HCT116 (cell line): Measurements from ENCODE around the gene ACSBG1. TPM values are rescaled to one million over a fixed set of nuclear protein-coding genes. Genes with fewer than 3 reads are reported as not detected.

ENCODE experiments used
- ATAC-seq: fragments of 200-7000 bp; cut with Tn5 transposase; 2 replicates; pipeline ENCODE4 v1.9.1; 2020; ENCODE audit warnings: mild to moderate bottlenecking, moderate library complexity
- BruUV-seq: library from RNA; stranded (reverse); fragments of 400-500 nt; replicated peaks from 2 replicates; lab custom pipeline; 2021; lab: Mats Ljungman, UMichigan
- CTCF ChIA-PET: fragments of 300-600 bp; sonication (Branson Sonifier 250); formaldehyde crosslinking; loops from one replicate; lab custom pipeline; 2021; ENCODE audit warnings: antibody characterized with exemption; lab: Charles Lee
- POLR2A ChIA-PET: fragments of 300-600, 350-600 bp; sonication (Branson Sonifier 250); formaldehyde crosslinking; loops from one replicate; lab custom pipeline; 2021; ENCODE audit warnings: antibody characterized with exemption; lab: Charles Lee
- RAD21 ChIA-PET, 2 experiments: fragments of 300-600 bp; sonication (Branson Sonifier 250); formaldehyde crosslinking; loops; one replicate each; lab custom pipeline; 2023; ENCODE audit warnings: low total read pairs in 2 of 2; ENCODE audit not compliant: uncharacterized antibody in 2 of 2, unreplicated experiment in 2 of 2, low non-redundant PET in 1 of 2; lab: Charles Lee
- DNase-seq: peaks from one replicate; pipeline ENCODE4 v3.0.0-alpha.2; 2010; ENCODE audit warnings: low read depth, low spot score
- H2AFZ ChIP-seq: fragments of 200-600 bp; shearing (Covaris generic), sonication (generic); 2 replicates; pipeline ENCODE4 v1.6.1; 2017; ENCODE audit warnings: low read depth, mixed run types, mixed read lengths, antibody characterized with exemption, low read length; ENCODE audit not compliant: poor library complexity, severe bottlenecking
- H3K27ac ChIP-seq: 2 replicates; pipeline ENCODE4 v1.5.1; 2012; ENCODE audit warnings: low read depth, low read length
- H3K27me3 ChIP-seq: fragments of 200-600 bp; sonication (generic); 2 replicates; pipeline ENCODE4 v1.6.1; 2016; ENCODE audit warnings: mixed run types, low read length, mixed read lengths; ENCODE audit not compliant: insufficient read depth
- H3K36me3 ChIP-seq, 2 experiments: fragments of 200-500 bp in 1 of 2; fragments of 200-600 bp in 1 of 2; sonication (Bioruptor generic) in 1 of 2; sonication (generic) in 1 of 2; 2 replicates each; pipeline versions ENCODE4 v1.5.1 to v1.6.1; 2014 to 2016; ENCODE audit warnings: low read length in 2 of 2, inconsistent platforms in 1 of 2, mixed read lengths in 1 of 2, mixed run types in 1 of 2; ENCODE audit not compliant: insufficient read depth in 2 of 2, control insufficient read depth in 1 of 2
- H3K4me1 ChIP-seq, 2 experiments: fragments of 200-600 bp in 1 of 2; sonication (generic) in 1 of 2; 2 replicates each; pipeline versions ENCODE4 v1.5.1 to v1.6.1; 2012 to 2017; ENCODE audit warnings: low read length in 2 of 2, inconsistent platforms in 1 of 2, mild to moderate bottlenecking in 1 of 2, mixed read lengths in 1 of 2, mixed run types in 1 of 2, moderate library complexity in 1 of 2; ENCODE audit not compliant: insufficient read depth in 2 of 2, control insufficient read depth in 1 of 2
- H3K4me2 ChIP-seq: fragments of 200-600 bp; sonication (generic); 2 replicates; pipeline ENCODE4 v1.6.1; 2017; ENCODE audit warnings: mixed run types, low read length, mixed read lengths
- H3K4me3 ChIP-seq, 2 experiments: fragments of 200-600 bp in 1 of 2; sonication (generic) in 1 of 2; replicated peaks in 1 of 2; 2 replicates each; pipeline ENCODE4 v1.5.1; 2011 to 2016; ENCODE audit warnings: low read length in 2 of 2, control low read depth in 1 of 2, low read depth in 1 of 2, mild to moderate bottlenecking in 1 of 2, mixed read lengths in 1 of 2, mixed run types in 1 of 2
- H3K79me2 ChIP-seq: fragments of 200-600 bp; sonication (generic); 2 replicates; pipeline ENCODE4 v1.6.1; 2017; ENCODE audit warnings: mild to moderate bottlenecking, mixed run types, low read length, moderate library complexity, mixed read lengths; ENCODE audit not compliant: insufficient read depth
- H3K9ac ChIP-seq: fragments of 200-600 bp; sonication (generic); 2 replicates; pipeline ENCODE4 v1.6.1; 2016; ENCODE audit warnings: low read length, mixed read lengths
- H3K9me2 ChIP-seq: fragments of 200-600 bp; sonication (generic), shearing (Covaris generic); 2 replicates; pipeline ENCODE4 v1.6.1; 2017; ENCODE audit warnings: mixed run types, mild to moderate bottlenecking, moderate library complexity; ENCODE audit not compliant: insufficient read depth
- H3K9me3 ChIP-seq, 2 experiments: fragments of 200-500 bp in 1 of 2; fragments of 200-600 bp in 1 of 2; sonication (Bioruptor generic) in 1 of 2; sonication (generic) in 1 of 2; 2 replicates each; pipeline ENCODE4 v1.6.1; 2014 to 2017; ENCODE audit warnings: low read length in 2 of 2, mixed read lengths in 2 of 2, inconsistent platforms in 1 of 2, low read depth in 1 of 2, mild to moderate bottlenecking in 1 of 2, mixed run types in 1 of 2, moderate library complexity in 1 of 2; ENCODE audit not compliant: control insufficient read depth in 1 of 2, insufficient read depth in 1 of 2
- H4K20me1 ChIP-seq: fragments of 200-600 bp; sonication (generic), shearing (Covaris generic); 2 replicates; pipeline ENCODE4 v1.6.1; 2017; ENCODE audit warnings: mixed run types, mild to moderate bottlenecking, moderate library complexity; ENCODE audit not compliant: insufficient read depth
- CBX3 ChIP-seq: IDR thresholded peaks from 2 replicates; pipeline ENCODE4 v1.6.1; 2012; ENCODE audit warnings: low read depth
- CTCF ChIP-seq, 3 experiments: fragments of 200-600 bp in 1 of 3; sonication (generic) in 1 of 3; IDR thresholded peaks in 2 of 3; conservative IDR thresholded peaks in 1 of 3; 2 replicates each; pipeline ENCODE4 v1.5.1; 2012 to 2017; ENCODE audit warnings: low read depth in 2 of 3, low read length in 2 of 3, antibody characterized with exemption in 1 of 3, borderline replicate concordance in 1 of 3, control low read depth in 1 of 3, mild to moderate bottlenecking in 1 of 3, mixed read lengths in 1 of 3, mixed run types in 1 of 3, moderate library complexity in 1 of 3; ENCODE audit not compliant: insufficient read depth in 1 of 3
- FOSL1 ChIP-seq: IDR thresholded peaks from 2 replicates; pipeline ENCODE4 v1.6.1; 2012; ENCODE audit warnings: low read depth
- JUND ChIP-seq: IDR thresholded peaks from 2 replicates; pipeline ENCODE4 v1.6.1; 2012
- POLR2A ChIP-seq: IDR thresholded peaks from 2 replicates; pipeline ENCODE4 v1.7.0; 2011; ENCODE audit warnings: borderline replicate concordance; ENCODE audit not compliant: insufficient read depth, insufficient read length; ENCODE audit errors: extremely low read depth
- POLR2AphosphoS5 ChIP-seq: IDR thresholded peaks from 2 replicates; pipeline ENCODE4 v1.6.1; 2011; ENCODE audit warnings: mild to moderate bottlenecking, low read depth, low read length, moderate library complexity
- SIN3A ChIP-seq: IDR thresholded peaks from 2 replicates; pipeline ENCODE4 v1.6.1; 2012; ENCODE audit warnings: low read depth
- intact Hi-C: fragments of 100-400 bp; cut with micrococcal nuclease; formaldehyde crosslinking; loops from 2 replicates; pipeline ENCODE4 v1.10.0; 2022
- total RNA-seq: library from RNA; stranded (reverse); gene quantifications from one replicate; pipeline ENCODE4 v1.2.1, GENCODE V29; 2021; ENCODE audit not compliant: unreplicated experiment

The ACSBG1 gene
- total RNA-seq, 1 experiment from 2014 or later, result 0.71 TPM

GRCh38 chr15:78229431-78230406 is 4.6 kb downstream of the ACSBG1 start:
- no peaks in the 10 kb centered on the region for H3K9me3 ChIP-seq
- H3K27ac ChIP-seq, result no peak overlapping the region
- H3K79me2 ChIP-seq, result no peaks in the 10 kb centered on the region
- H3K36me3 ChIP-seq, result no peaks in the 10 kb centered on the region
- DNase-seq (no peak), ATAC-seq (no peak)
- TF ChIP-seq POLR2AphosphoS5 (no peak), CBX3 (no peak), SIN3A (no peak), POLR2A (no peak), CTCF (IDR thresholded peaks at IDR 0.05 in 2 of 3, conservative IDR thresholded peaks at IDR 0.05 in 1 of 3; ENCODE audit: borderline replicate concordance in 1 of 3, insufficient read depth in 1 of 3, low read depth in 2 of 3, low read length in 2 of 3) (no peak), FOSL1 (no peak), JUND (no peak)
- ChIA-PET RAD21 (no interaction called here), CTCF (no interaction called here), POLR2A (no interaction called here)
- H3K4me1 ChIP-seq, result no peaks in the 10 kb centered on the region
- intact Hi-C loops, result no loop called here
- no peaks in the 10 kb centered on the region for H3K27me3 ChIP-seq
- no peaks in the 10 kb centered on the region for H4K20me1 ChIP-seq
- no peak overlapping the region for H2AFZ ChIP-seq
- H3K4me3 ChIP-seq, result no peak overlapping the region
- no peaks in the 10 kb centered on the region for H3K9me2 ChIP-seq
- H3K4me2 ChIP-seq, result no peak overlapping the region
- H3K9ac ChIP-seq, result no peak overlapping the region
- BruUV-seq, result no TSS peak
